NCI-H69 (cell line): Measurements from ENCODE around the gene TMEM176B.
A peak's percentile ranks its signal among the peaks of the same experiment; 100 is the strongest.
"Not testable (repeated sequence)": the region's sequence is repeated elsewhere in the genome, so short reads cannot be mapped to it uniquely, and the experiment has no call there.

Experiments
- DNase-seq: peaks from one replicate; lab custom pipeline; 2025; lab: John Stamatoyannopoulos, UW

Gene TMEM176B

GRCh38 chr7:150790416-150791075 lies 9.6 kb downstream of the TMEM176B start:
- DNase-seq = no peak

- peak; percentile 12 for DNase-seq
Observed at GRCh38 chr7:150788474-150789269, 11.5 kb downstream of the TMEM176B start.

- peak; percentile 25 for DNase-seq
Observed at GRCh38 chr7:150787321-150788281, 12.6 kb downstream of the TMEM176B start.

- no peak for DNase-seq
Observed at GRCh38 chr7:150784954-150785353, 15.2 kb downstream of the TMEM176B start.

- DNase-seq = peak; percentile 29
Observed at GRCh38 chr7:150784120-150784736, 15.9 kb downstream of the TMEM176B start.

GRCh38 chr7:150781961-150782360 lies 18.2 kb downstream of the TMEM176B start:
- no peak for DNase-seq

GRCh38 chr7:150781103-150781502 lies 19.1 kb downstream of the TMEM176B start:
- DNase-seq = no peak

GRCh38 chr7:150780292-150780691 lies 19.9 kb downstream of the TMEM176B start:
- no peak for DNase-seq

GRCh38 chr7:150778738-150779301 lies 21.3 kb downstream of the TMEM176B start:
- peak; percentile 86 for DNase-seq

- peak; percentile 38 for DNase-seq
Observed at GRCh38 chr7:150778014-150778737, 22.0 kb downstream of the TMEM176B start.

- not testable (repeated sequence) for DNase-seq
Observed at GRCh38 chr7:150774131-150774530, 26.0 kb downstream of the TMEM176B start.

- DNase-seq = no peak
Observed at GRCh38 chr7:150769768-150770167, 30.4 kb downstream of the TMEM176B start.

GRCh38 chr7:150766334-150766709 lies 33.8 kb downstream of the TMEM176B start:
- DNase-seq = no peak

GRCh38 chr7:150759479-150759878 lies 40.7 kb downstream of the TMEM176B start:
- no peak for DNase-seq

GRCh38 chr7:150756858-150757257 lies 43.3 kb downstream of the TMEM176B start:
- DNase-seq = peak; percentile 29

- DNase-seq = no peak
Observed at GRCh38 chr7:150756166-150756565, 44.0 kb downstream of the TMEM176B start.

- DNase-seq = no peak
Observed at GRCh38 chr7:150755473-150756099, 44.6 kb downstream of the TMEM176B start.

GRCh38 chr7:150754951-150755350 lies 45.2 kb downstream of the TMEM176B start:
- no peak for DNase-seq

GRCh38 chr7:150753826-150754603 lies 46.1 kb downstream of the TMEM176B start:
- peak; percentile 55 for DNase-seq

- no peak for DNase-seq
Observed at GRCh38 chr7:150753239-150753638, 46.9 kb downstream of the TMEM176B start.
